22Rv1 (cell line): Measurements from ENCODE around the gene SHROOM4.

Source experiments
- H3K27ac ChIP-seq: fragments of 450-650 bp; 2 replicates; pipeline ENCODE4 v1.5.1; 2017
- CTCF ChIP-seq: fragments of 450-650 bp; IDR thresholded peaks from 2 replicates; pipeline ENCODE4 v1.5.1; 2017; ENCODE audit warnings: mild to moderate bottlenecking
- ZFX ChIP-seq: fragments of 450-650 bp; IDR thresholded peaks from 2 replicates; pipeline ENCODE4 v1.6.1; 2017; ENCODE audit warnings: antibody characterized with exemption, borderline replicate concordance

The SHROOM4 gene

GRCh38 chrX:50613846-50614245 lies 200.1 kb downstream of the SHROOM4 start:
- H3K27ac ChIP-seq = no peak overlapping the region
- TF ChIP-seq CTCF = no peak
- no peak for TF ChIP-seq ZFX

GRCh38 chrX:50609796-50610195 lies 204.2 kb downstream of the SHROOM4 start:
- TF ChIP-seq ZFX (no peak), CTCF (no peak)
- H3K27ac ChIP-seq = no peak overlapping the region

- TF ChIP-seq ZFX = no peak
- no peak for TF ChIP-seq CTCF
Observed at GRCh38 chrX:50606300-50606950, 207.6 kb downstream of the SHROOM4 start.

GRCh38 chrX:50596056-50596455 lies 217.9 kb downstream of the SHROOM4 start:
- TF ChIP-seq ZFX = no peak
- H3K27ac ChIP-seq = no peak overlapping the region

More at GRCh38 chrX:50606300-50606950, 207.6 kb downstream of the SHROOM4 start:
- no peak overlapping the region for H3K27ac ChIP-seq

- TF ChIP-seq ZFX = no peak
- no peak for TF ChIP-seq CTCF
- no peak overlapping the region for H3K27ac ChIP-seq
Observed at GRCh38 chrX:50594788-50595187, 219.2 kb downstream of the SHROOM4 start.

- TF ChIP-seq CTCF = no peak
- TF ChIP-seq ZFX = no peak
Observed at GRCh38 chrX:50586980-50587379, 227.0 kb downstream of the SHROOM4 start.

GRCh38 chrX:50586407-50586806 lies 227.6 kb downstream of the SHROOM4 start:
- no peak overlapping the region for H3K27ac ChIP-seq
- TF ChIP-seq CTCF (no peak), ZFX (no peak)

More at GRCh38 chrX:50586980-50587379, 227.0 kb downstream of the SHROOM4 start:
- H3K27ac ChIP-seq = no peak overlapping the region

- H3K27ac ChIP-seq = no peak overlapping the region
- no peak for TF ChIP-seq CTCF
- TF ChIP-seq ZFX = no peak
Observed at GRCh38 chrX:50581405-50581804, 232.6 kb downstream of the SHROOM4 start.
